ENCODE results near the gene AGBL1. TPM values are rescaled to one million over a fixed set of nuclear protein-coding genes. Genes with fewer than 3 reads are reported as not detected.

Gene AGBL1
- total and polyA plus RNA-seq, 2 experiments from 2014 or later: not detected

DNA sequence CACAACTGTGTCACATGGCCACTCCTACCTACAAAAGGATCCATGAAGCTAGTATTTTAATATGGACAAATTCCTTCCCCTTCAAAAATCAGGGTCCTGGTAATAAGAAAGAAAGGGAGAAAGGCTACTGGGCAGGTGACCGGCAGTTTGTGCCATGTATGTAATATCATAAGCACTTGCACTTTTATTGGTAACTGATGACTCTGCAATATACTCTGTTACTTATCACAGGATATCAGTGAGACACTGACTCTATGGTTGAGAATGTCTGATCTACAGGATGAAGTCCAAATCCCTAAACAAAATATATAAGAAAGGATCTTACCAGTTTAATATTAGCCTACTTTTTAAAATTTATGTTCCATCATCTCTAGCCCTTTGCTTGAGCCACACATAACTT, 315.2 kb downstream of the AGBL1 start:
- Histone ChIP-seq H3K79me2 (ENCODE audit: insufficient read depth) (no peaks in the 10 kb centered on the region), H3K4me1 (ENCODE audit: insufficient read depth) (no peaks in the 10 kb centered on the region), H2AFZ (no peak overlapping the region), H3K9ac (no peak overlapping the region), H4K20me1 (ENCODE audit: insufficient read depth) (no peaks in the 10 kb centered on the region), H3K9me3 (ENCODE audit: low read depth) (no peaks in the 10 kb centered on the region), H3K36me3 (ENCODE audit: low read depth) (no peaks in the 10 kb centered on the region), H3K9me2 (ENCODE audit: insufficient read depth) (no peaks in the 10 kb centered on the region), H3K4me3 (no peak overlapping the region), H3K27ac (no peak overlapping the region), H3K27me3 (replicated peaks; ENCODE audit: insufficient read depth) (no peaks in the 10 kb centered on the region), H3F3A (ENCODE audit: insufficient read depth) (no peaks in the 10 kb centered on the region), H3K4me2 (ENCODE audit: unreplicated experiment) (no peak overlapping the region)
- WGBS, 2 experiments (ENCODE audit: low coverage in 1 of 2, low lambda C conversion rate in 2 of 2, missing lambda C conversion rate in 2 of 2): 42 to 53% methylated on average over 1 of the region's 1 CpG
- no peak for TF ChIP-seq EZH2 (IDR thresholded peaks at IDR 0.05; ENCODE audit: insufficient read depth, poor library complexity, severe bottlenecking)
- no peak for TF ChIP-seq EZH2phosphoT487 (IDR thresholded peaks at IDR 0.05; ENCODE audit: insufficient read depth, low read depth)
- in situ Hi-C loops (cut with MboI): no loop called here
- DNase-seq: no peak

DNA sequence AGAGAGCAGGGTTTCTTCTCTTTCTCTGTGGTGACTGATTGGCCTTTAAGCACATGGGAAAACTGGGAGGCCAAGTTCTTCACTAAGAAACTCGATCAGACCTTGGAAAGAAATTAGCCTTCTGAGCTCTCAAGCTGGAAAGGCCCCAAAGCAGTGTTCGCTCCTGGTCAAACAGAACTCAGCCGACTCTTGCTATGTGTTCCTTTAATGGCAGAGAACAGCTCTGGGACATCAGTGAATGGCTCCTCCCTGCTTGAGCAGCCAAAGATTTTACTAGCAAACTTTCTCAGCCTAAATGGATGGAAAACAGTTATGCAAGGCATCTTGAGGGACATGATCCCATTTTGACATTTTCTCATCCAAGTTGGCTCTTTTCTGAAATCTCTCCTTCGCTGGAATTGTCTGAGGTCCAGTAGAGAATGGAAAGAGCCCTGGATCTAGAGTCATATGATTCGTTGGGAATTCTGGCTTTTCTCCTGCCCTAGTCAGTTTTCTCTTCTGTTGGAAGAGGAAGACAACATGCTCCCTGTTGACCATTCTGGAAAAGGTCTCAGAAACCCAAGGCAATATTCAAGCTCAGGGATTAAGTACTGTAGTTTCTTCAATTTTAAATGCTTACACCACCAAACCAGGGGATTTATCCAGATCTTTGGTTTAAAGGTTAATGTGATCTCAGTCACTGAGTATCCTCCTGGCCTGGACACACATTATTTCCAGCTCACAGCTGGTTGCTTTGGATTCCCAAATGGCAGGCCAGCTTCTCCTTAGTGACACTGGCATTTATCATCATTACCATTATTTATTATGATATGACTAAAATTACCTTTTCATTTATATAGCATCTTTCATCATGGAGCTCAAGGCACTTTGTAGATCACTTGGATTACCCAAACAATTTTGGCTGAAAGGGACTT, 319.6 kb downstream of the AGBL1 start:
- Histone ChIP-seq H3K36me3 (ENCODE audit: low read depth) (no peaks in the 10 kb centered on the region), H3F3A (ENCODE audit: insufficient read depth) (no peaks in the 10 kb centered on the region), H3K27me3 (replicated peaks; ENCODE audit: insufficient read depth) (no peaks in the 10 kb centered on the region), H3K4me3 (no peak overlapping the region), H2AFZ (no peak overlapping the region), H3K9me3 (ENCODE audit: low read depth) (no peaks in the 10 kb centered on the region), H3K9ac (no peak overlapping the region), H3K9me2 (ENCODE audit: insufficient read depth) (no peaks in the 10 kb centered on the region), H3K4me2 (ENCODE audit: unreplicated experiment) (no peak overlapping the region), H3K27ac (no peak overlapping the region), H3K79me2 (ENCODE audit: insufficient read depth) (no peaks in the 10 kb centered on the region), H4K20me1 (ENCODE audit: insufficient read depth) (no peaks in the 10 kb centered on the region), H3K4me1 (ENCODE audit: insufficient read depth) (no peaks in the 10 kb centered on the region)
- no peak for DNase-seq
- 5 to 9% methylated on average over 5 of the region's 5 CpGs for WGBS, 2 experiments (ENCODE audit: low coverage in 1 of 2, low lambda C conversion rate in 2 of 2, missing lambda C conversion rate in 2 of 2)
- TF ChIP-seq EZH2phosphoT487 (IDR thresholded peaks at IDR 0.05; ENCODE audit: insufficient read depth, low read depth) (no peak), EZH2 (IDR thresholded peaks at IDR 0.05; ENCODE audit: insufficient read depth, poor library complexity, severe bottlenecking) (no peak)
- in situ Hi-C loops (cut with MboI): no loop called here

DNA sequence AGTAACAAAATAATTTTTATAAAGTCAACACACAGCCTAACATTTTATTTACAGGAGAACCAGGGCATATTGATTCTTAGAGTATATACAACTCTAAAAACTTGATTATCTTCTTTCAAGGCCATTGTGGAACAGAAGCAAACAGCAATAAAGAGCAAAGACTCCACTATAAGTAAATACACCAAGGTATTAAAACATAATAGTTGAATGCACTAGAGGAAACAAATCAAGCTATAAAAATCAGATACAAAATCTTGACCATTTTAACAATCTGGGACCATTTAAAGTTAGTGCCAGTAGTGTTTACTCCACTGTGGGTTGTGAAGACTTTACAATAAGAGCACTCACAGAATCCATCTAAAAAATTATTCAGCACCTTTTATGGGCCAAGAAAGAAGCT, 323.6 kb downstream of the AGBL1 start:
- Histone ChIP-seq H3K9me3 (ENCODE audit: low read depth) (no peaks in the 10 kb centered on the region), H3K4me2 (ENCODE audit: unreplicated experiment) (no peak overlapping the region), H2AFZ (no peak overlapping the region), H3K9me2 (ENCODE audit: insufficient read depth) (no peaks in the 10 kb centered on the region), H3K27ac (no peak overlapping the region), H4K20me1 (ENCODE audit: insufficient read depth) (no peaks in the 10 kb centered on the region), H3K79me2 (ENCODE audit: insufficient read depth) (no peaks in the 10 kb centered on the region), H3K36me3 (ENCODE audit: low read depth) (no peaks in the 10 kb centered on the region), H3F3A (ENCODE audit: insufficient read depth) (no peaks in the 10 kb centered on the region), H3K4me3 (no peak overlapping the region), H3K9ac (no peak overlapping the region), H3K27me3 (replicated peaks; ENCODE audit: insufficient read depth) (no peaks in the 10 kb centered on the region), H3K4me1 (ENCODE audit: insufficient read depth) (no peaks in the 10 kb centered on the region)
- DNase-seq: no peak
- TF ChIP-seq EZH2phosphoT487 (IDR thresholded peaks at IDR 0.05; ENCODE audit: insufficient read depth, low read depth) (no peak), EZH2 (IDR thresholded peaks at IDR 0.05; ENCODE audit: insufficient read depth, poor library complexity, severe bottlenecking) (no peak)
- in situ Hi-C loops (cut with MboI): no loop called here

DNA sequence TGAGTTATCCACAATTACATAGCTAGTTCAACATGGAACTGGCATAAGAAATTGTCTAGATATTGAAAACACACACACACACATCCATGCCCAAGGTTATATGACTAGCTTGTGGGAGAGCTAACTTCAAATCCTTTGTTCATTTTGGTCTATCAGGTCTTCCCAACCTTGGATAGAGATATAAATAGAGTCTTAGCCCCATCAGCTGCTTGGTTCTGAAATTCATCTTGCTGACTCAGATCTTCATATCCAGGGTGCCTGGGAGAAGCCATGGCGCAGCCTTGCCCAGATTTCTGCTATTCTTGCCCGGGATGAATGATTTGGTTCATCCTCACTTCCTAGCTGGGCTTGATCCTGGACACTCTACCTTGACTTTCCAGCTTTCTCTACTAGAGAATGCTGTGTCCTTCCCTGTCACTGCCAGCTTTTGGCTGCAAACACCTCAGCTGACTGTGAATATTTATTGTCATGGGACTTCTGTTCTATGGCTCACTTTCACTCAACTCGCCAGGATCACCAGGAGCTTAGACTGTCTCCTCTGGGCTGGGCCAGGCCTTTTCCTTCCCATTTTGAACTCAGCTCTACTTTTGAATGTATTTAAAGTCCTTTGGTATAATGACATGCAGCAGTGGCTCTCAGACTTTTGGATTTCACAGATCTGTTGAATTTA, 324.4 kb downstream of the AGBL1 start:
- Histone ChIP-seq H4K20me1 (ENCODE audit: insufficient read depth) (no peaks in the 10 kb centered on the region), H3K4me3 (no peak overlapping the region), H3K9me3 (ENCODE audit: low read depth) (no peaks in the 10 kb centered on the region), H3K4me1 (ENCODE audit: insufficient read depth) (no peaks in the 10 kb centered on the region), H3K27me3 (replicated peaks; ENCODE audit: insufficient read depth) (no peaks in the 10 kb centered on the region), H3K27ac (no peak overlapping the region), H3K4me2 (ENCODE audit: unreplicated experiment) (no peak overlapping the region), H3K9me2 (ENCODE audit: insufficient read depth) (no peaks in the 10 kb centered on the region), H2AFZ (no peak overlapping the region), H3K36me3 (ENCODE audit: low read depth) (no peaks in the 10 kb centered on the region), H3K79me2 (ENCODE audit: insufficient read depth) (no peaks in the 10 kb centered on the region), H3K9ac (no peak overlapping the region), H3F3A (ENCODE audit: insufficient read depth) (no peaks in the 10 kb centered on the region)
- in situ Hi-C loops (cut with MboI): no loop called here
- DNase-seq: no peak
- 8 to 10% methylated on average over 3 of the region's 3 CpGs for WGBS, 2 experiments (ENCODE audit: low coverage in 1 of 2, low lambda C conversion rate in 2 of 2, missing lambda C conversion rate in 2 of 2)
- TF ChIP-seq EZH2phosphoT487 (IDR thresholded peaks at IDR 0.05; ENCODE audit: insufficient read depth, low read depth) (no peak), EZH2 (IDR thresholded peaks at IDR 0.05; ENCODE audit: insufficient read depth, poor library complexity, severe bottlenecking) (no peak)

Data from GM23248 (cell line).